Endothelial cell of umbilical vein (primary cell): Measurements from ENCODE around the gene ZNF649. TPM values are rescaled to one million over a fixed set of nuclear protein-coding genes. Genes with fewer than 3 reads are reported as not detected.
A peak's percentile ranks its signal among the peaks of the same experiment; 100 is the strongest.

Experiments
- BruUV-seq: library from RNA; stranded (reverse); fragments of 400-500 nt; replicated peaks from 2 replicates; lab custom pipeline; 2021; lab: Mats Ljungman, UMichigan
- CTCF ChIA-PET: fragments of 300-600, 350-600 bp; sonication (Branson Sonifier 250); formaldehyde crosslinking; loops from one replicate; lab custom pipeline; 2021; ENCODE audit warnings: antibody characterized with exemption, inconsistent platforms; lab: Charles Lee
- POLR2A ChIA-PET: fragments of 300-600, 350-600 bp; sonication (Branson Sonifier 250); formaldehyde crosslinking; loops from one replicate; lab custom pipeline; 2021; ENCODE audit warnings: antibody characterized with exemption, inconsistent platforms; lab: Charles Lee
- DNase-seq: peaks from one replicate; pipeline ENCODE4 v3.0.0-alpha.2; 2011; ENCODE audit warnings: low read depth, low spot score
- FAIRE-seq: peaks from 2 replicates; lab custom pipeline; 2011; peaks lifted over from hg19 to GRCh38; lab: Jason Lieb, UNC
- H2AFZ ChIP-seq: 2 replicates; pipeline ENCODE4 v1.6.0; 2012; ENCODE audit warnings: low read depth, low read length, control low read depth, inconsistent platforms
- H3K27ac ChIP-seq: 2 replicates; pipeline ENCODE4 v1.5.1; 2011; ENCODE audit warnings: low read depth, mild to moderate bottlenecking, control low read depth, low read length, moderate library complexity; ENCODE audit not compliant: insufficient read depth
- H3K27me3 ChIP-seq, 2 experiments: 2 replicates each; pipeline versions ENCODE4 v1.6.0 to v1.6.1; 2011; ENCODE audit warnings: low read length in 2 of 2, mixed read lengths in 1 of 2; ENCODE audit not compliant: control insufficient read depth in 2 of 2, insufficient read depth in 2 of 2
- H3K36me3 ChIP-seq, 2 experiments: 2 replicates in 1 of 2; 3 replicates in 1 of 2; pipeline ENCODE4 v1.5.1; 2011; ENCODE audit warnings: low read length in 2 of 2, mild to moderate bottlenecking in 1 of 2, moderate library complexity in 1 of 2; ENCODE audit not compliant: control insufficient read depth in 2 of 2, insufficient read depth in 2 of 2; ENCODE audit errors: extremely low read depth in 1 of 2
- H3K4me1 ChIP-seq: 3 replicates; pipeline ENCODE4 v1.5.1; 2011; ENCODE audit warnings: mild to moderate bottlenecking, low read length; ENCODE audit not compliant: control insufficient read depth, insufficient read depth; ENCODE audit errors: extremely low read depth
- H3K4me2 ChIP-seq: 2 replicates; pipeline ENCODE4 v1.6.1; 2011; ENCODE audit warnings: low read length, control low read depth, mixed read lengths; ENCODE audit not compliant: insufficient read depth
- H3K4me3 ChIP-seq, 3 experiments: fragments of 200-600 bp in 1 of 3; sonication (generic), shearing (Covaris generic) in 1 of 3; replicated peaks in 1 of 3; 2 replicates each; pipeline ENCODE4 v1.5.1; 2011 to 2016; ENCODE audit warnings: control low read depth in 3 of 3, low read length in 3 of 3, mild to moderate bottlenecking in 2 of 3, inconsistent platforms in 1 of 3, low read depth in 1 of 3, moderate library complexity in 1 of 3; ENCODE audit not compliant: insufficient read depth in 1 of 3
- H3K79me2 ChIP-seq: 2 replicates; pipeline ENCODE4 v1.6.0; 2012; ENCODE audit warnings: low read length, inconsistent platforms; ENCODE audit not compliant: control insufficient read depth, insufficient read depth
- H3K9ac ChIP-seq: replicated peaks from 2 replicates; pipeline ENCODE3; 2011; ENCODE audit warnings: low read length, control low read depth; ENCODE audit not compliant: insufficient read depth; ENCODE audit errors: extremely low read depth
- H3K9me1 ChIP-seq: replicated peaks from 3 replicates; pipeline ENCODE4 v1.6.0; 2011; ENCODE audit warnings: mild to moderate bottlenecking, low read length; ENCODE audit not compliant: control insufficient read depth, insufficient read depth; ENCODE audit errors: extremely low read depth
- H3K9me3 ChIP-seq: replicated peaks from 2 replicates; pipeline ENCODE4 v1.5.1; 2012; ENCODE audit warnings: low read length, inconsistent platforms; ENCODE audit not compliant: control insufficient read depth, insufficient read depth
- H4K20me1 ChIP-seq: replicated peaks from 2 replicates; pipeline ENCODE3; 2011; ENCODE audit warnings: mild to moderate bottlenecking, low read length; ENCODE audit not compliant: control insufficient read depth, insufficient read depth; ENCODE audit errors: extremely low read depth
- EZH2 ChIP-seq: IDR thresholded peaks from 2 replicates; pipeline ENCODE4 v1.6.1; 2012; ENCODE audit warnings: borderline replicate concordance, low read depth, mild to moderate bottlenecking, moderate library complexity, low read length, inconsistent platforms; ENCODE audit not compliant: severe bottlenecking
- FOS ChIP-seq: IDR thresholded peaks from 2 replicates; pipeline ENCODE4 v1.6.1; 2011; ENCODE audit warnings: mild to moderate bottlenecking, low read length, moderate library complexity, borderline replicate concordance; ENCODE audit not compliant: insufficient read depth
- GATA2 ChIP-seq: IDR thresholded peaks from 2 replicates; pipeline ENCODE4 v1.7.0; 2011; ENCODE audit warnings: low read depth, mild to moderate bottlenecking, moderate library complexity, mixed read lengths, low read length; ENCODE audit not compliant: insufficient read length, insufficient read depth
- POLR2A ChIP-seq: IDR thresholded peaks from 2 replicates; pipeline ENCODE4 v1.6.1; 2012; ENCODE audit warnings: low read depth, mild to moderate bottlenecking, control low read depth, low read length
- POLR2AphosphoS5 ChIP-seq: IDR thresholded peaks from 2 replicates; pipeline ENCODE4 v1.6.1; 2012; ENCODE audit warnings: low read depth, mild to moderate bottlenecking, control low read depth, low read length, moderate library complexity; ENCODE audit not compliant: insufficient read depth
- dilution Hi-C: fragments of 300-500 bp; cut with MboI; formaldehyde crosslinking; loops from one replicate; pipeline ENCODE4 v1.15.0; 2019; ENCODE audit warnings: low sequenced_read_pairs; ENCODE audit not compliant: extremely low pct_ligation_motif_present
- intact Hi-C: fragments of 100-400 bp; cut with micrococcal nuclease; formaldehyde crosslinking; loops from one replicate; pipeline ENCODE4 v1.10.0; 2022
- polyA plus RNA-seq, 4 experiments: library from polyadenylated mRNA; depleted of rRNA in 3 of 4; stranded (reverse) in 3 of 4; unstranded in 1 of 4; fragments of >200 nt; gene quantifications; 2 replicates each; pipeline versions ENCODE4 v1.2.1 to v1.2.3, GENCODE V29; 2011 to 2012; ENCODE audit warnings: missing spikeins in 1 of 4
- total RNA-seq: library from RNA; stranded (reverse); gene quantifications from 2 replicates; pipeline ENCODE4 v1.2.3, GENCODE V29; 2021
- TF ChIP-seq, protein P1 (sequence below): IDR thresholded peaks from 2 replicates; pipeline ENCODE4 v1.6.1; 2011; ENCODE audit not compliant: insufficient read depth, insufficient read length

ZNF649 gene
- total and polyA plus RNA-seq, 2 donors (not counting 3 experiments of a cell fraction or from before 2014, with no cell fraction given): 2.0 to 8.6 TPM

DNA sequence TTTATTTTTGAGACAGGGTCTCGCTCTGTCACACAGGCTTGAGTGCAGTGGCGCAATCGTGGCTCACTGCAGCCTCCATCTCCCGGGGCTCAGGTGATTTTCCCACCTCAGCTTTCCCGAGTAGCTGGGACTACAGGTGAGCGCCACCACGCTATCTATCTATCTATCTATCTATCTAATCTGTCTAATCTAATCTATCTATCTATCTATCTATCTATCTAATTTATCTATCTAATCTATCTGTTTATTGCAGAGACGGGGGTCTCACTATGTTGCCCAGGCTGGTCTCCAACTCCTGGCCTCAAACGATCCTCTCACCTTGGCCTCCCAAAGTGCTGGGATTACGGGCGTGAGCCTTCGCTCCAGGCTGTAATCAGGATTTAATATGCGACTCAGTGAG lies 23.0 kb upstream of the ZNF649 start:
- no TSS peak for BruUV-seq
- TF ChIP-seq GATA2 (peak; percentile 23), POLR2AphosphoS5 (no peak), FOS (no peak), POLR2A (no peak), EZH2 (no peak)
- TF ChIP-seq, protein P1, sequence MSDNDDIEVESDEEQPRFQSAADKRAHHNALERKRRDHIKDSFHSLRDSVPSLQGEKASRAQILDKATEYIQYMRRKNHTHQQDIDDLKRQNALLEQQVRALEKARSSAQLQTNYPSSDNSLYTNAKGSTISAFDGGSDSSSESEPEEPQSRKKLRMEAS: no peak

More for the DNA sequence above, 23.0 kb upstream of the ZNF649 start:
- H3K9me1 ChIP-seq: no peaks in the 10 kb centered on the region
- H4K20me1 ChIP-seq: no peaks in the 10 kb centered on the region
- H3K79me2 ChIP-seq: peaks cover 3% of the 10 kb centered on the region
- CTCF ChIA-PET: no interaction called here
- POLR2A ChIA-PET: no interaction called here
- peaks cover 3% of the 10 kb centered on the region for H3K9me3 ChIP-seq
- H3K36me3 ChIP-seq: peaks cover 0 to 2% of the 10 kb centered on the region in 2 experiments
- peak overlapping the region; percentile 58 for H3K9ac ChIP-seq
- dilution Hi-C loops (no loop called here), intact Hi-C loops (loop anchor here (1.0 to 10.0 kb wide), 7 partner anchors 24 to 261 kb away; partner anchors contain the start of genes ZNF350, ZNF614, ZNF615 and ZNF616)
- H3K4me1 ChIP-seq: peaks cover 8% of the 10 kb centered on the region
- peak overlapping the region; percentile 93 for H2AFZ ChIP-seq
- H3K4me2 ChIP-seq: peak overlapping the region; percentile 74
- FAIRE-seq (no peak), DNase-seq (no peak)
- peak overlapping the region; percentile 52 to 82 (median 75) for H3K4me3 ChIP-seq
- peak overlapping the region; percentile 25 for H3K27ac ChIP-seq
- no peaks in the 10 kb centered on the region for H3K27me3 ChIP-seq
